Measurements from ENCODE around the gene KIF13A. TPM values are rescaled to one million over a fixed set of nuclear protein-coding genes. Genes with fewer than 3 reads are reported as not detected.
"Not testable (repeated sequence)": the region's sequence is repeated elsewhere in the genome, so short reads cannot be mapped to it uniquely, and the experiment has no call there.

KIF13A gene
- total RNA-seq, 2 donors from 2014 or later = 35.3 to 45.0 TPM

DNA sequence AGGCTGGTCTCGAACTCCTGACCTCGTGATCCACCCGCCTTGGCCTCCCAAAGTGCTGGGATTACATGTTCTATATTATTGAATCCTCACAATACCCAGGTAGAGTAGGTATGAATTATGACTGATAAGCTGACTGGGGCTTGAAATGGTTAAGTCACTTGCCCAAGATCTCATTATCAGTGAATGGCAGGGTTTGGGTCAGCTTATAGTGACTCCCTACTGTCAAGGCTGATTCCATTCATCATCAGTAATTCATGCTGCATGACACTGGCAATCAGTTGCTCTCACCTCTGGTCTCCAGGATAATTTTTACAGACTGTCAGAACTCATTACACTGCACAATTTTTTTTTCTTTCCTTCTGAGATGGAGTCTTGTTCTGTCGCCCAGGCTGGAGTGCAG is 127.6 kb downstream of the KIF13A start:
- no peak overlapping the region for H3K4me3 ChIP-seq (ENCODE audit: low read length)
- TF ChIP-seq, protein P1, sequence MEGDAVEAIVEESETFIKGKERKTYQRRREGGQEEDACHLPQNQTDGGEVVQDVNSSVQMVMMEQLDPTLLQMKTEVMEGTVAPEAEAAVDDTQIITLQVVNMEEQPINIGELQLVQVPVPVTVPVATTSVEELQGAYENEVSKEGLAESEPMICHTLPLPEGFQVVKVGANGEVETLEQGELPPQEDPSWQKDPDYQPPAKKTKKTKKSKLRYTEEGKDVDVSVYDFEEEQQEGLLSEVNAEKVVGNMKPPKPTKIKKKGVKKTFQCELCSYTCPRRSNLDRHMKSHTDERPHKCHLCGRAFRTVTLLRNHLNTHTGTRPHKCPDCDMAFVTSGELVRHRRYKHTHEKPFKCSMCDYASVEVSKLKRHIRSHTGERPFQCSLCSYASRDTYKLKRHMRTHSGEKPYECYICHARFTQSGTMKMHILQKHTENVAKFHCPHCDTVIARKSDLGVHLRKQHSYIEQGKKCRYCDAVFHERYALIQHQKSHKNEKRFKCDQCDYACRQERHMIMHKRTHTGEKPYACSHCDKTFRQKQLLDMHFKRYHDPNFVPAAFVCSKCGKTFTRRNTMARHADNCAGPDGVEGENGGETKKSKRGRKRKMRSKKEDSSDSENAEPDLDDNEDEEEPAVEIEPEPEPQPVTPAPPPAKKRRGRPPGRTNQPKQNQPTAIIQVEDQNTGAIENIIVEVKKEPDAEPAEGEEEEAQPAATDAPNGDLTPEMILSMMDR (conservative IDR thresholded peaks at IDR 0.05) = no peak
- Mint-ChIP-seq H3K4me1 (peaks cover 2% of the 10 kb centered on the region), H3K9me3 (no peaks in the 10 kb centered on the region), H3K36me3 (ENCODE audit: low read depth) (peaks cover 2% of the 10 kb centered on the region), H3K4me3 (no peak overlapping the region), H3K27ac (no peak overlapping the region), H3K27me3 (ENCODE audit: insufficient read depth) (no peaks in the 10 kb centered on the region)
- H3K9me3 ChIP-seq (ENCODE audit: control insufficient read depth, low read length) = no peaks in the 10 kb centered on the region
- no peaks in the 10 kb centered on the region for H3K4me1 ChIP-seq (ENCODE audit: control insufficient read depth, insufficient read depth, low read length)
- 96 to 100% methylated on average over 3 to 4 of the region's 4 CpGs for WGBS, 2 experiments (ENCODE audit: insufficient coverage in 1 of 2, insufficient read length in 1 of 2)
- no peak for DNase-seq
- no peaks in the 10 kb centered on the region for H3K27me3 ChIP-seq (ENCODE audit: control insufficient read depth, insufficient read depth, low read length, poor library complexity, severe bottlenecking)
- peaks cover 9% of the 10 kb centered on the region for H3K36me3 ChIP-seq (ENCODE audit: control insufficient read depth, insufficient read depth, low read length)
- H3K27ac ChIP-seq (ENCODE audit: low read depth, low read length) = no peak overlapping the region
- H3K9ac ChIP-seq (ENCODE audit: extremely low read depth, low read length, poor library complexity, severe bottlenecking) = no peak overlapping the region

DNA sequence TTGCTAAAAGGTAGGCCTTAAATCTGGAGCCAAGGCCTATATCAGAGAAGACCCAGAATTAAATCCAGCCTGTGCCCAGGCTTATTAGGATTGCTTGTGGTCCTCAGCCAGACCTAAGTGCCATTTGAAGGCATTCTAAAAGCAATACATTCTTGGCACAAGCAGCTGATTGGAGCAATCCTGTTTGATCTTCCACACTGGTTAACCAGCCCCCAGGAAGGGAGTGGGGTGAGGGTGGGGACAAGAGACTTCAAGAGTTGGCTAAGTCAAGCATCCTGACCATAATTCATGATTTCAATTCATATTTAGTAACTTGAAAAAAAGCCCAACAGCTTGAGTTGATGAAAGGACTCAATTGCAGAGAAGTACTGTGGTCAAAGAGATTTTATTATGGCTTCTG is 128.9 kb downstream of the KIF13A start:
- Histone ChIP-seq H3K27me3 (ENCODE audit: control insufficient read depth, insufficient read depth, low read length, poor library complexity, severe bottlenecking) (no peaks in the 10 kb centered on the region), H3K4me3 (ENCODE audit: low read length) (no peak overlapping the region), H3K9ac (ENCODE audit: extremely low read depth, low read length, poor library complexity, severe bottlenecking) (no peak overlapping the region), H3K27ac (ENCODE audit: low read depth, low read length) (no peak overlapping the region), H3K4me1 (ENCODE audit: control insufficient read depth, insufficient read depth, low read length) (no peaks in the 10 kb centered on the region), H3K9me3 (ENCODE audit: control insufficient read depth, low read length) (no peaks in the 10 kb centered on the region), H3K36me3 (ENCODE audit: control insufficient read depth, insufficient read depth, low read length) (peaks cover 11% of the 10 kb centered on the region)
- Mint-ChIP-seq H3K27ac (no peak overlapping the region), H3K36me3 (ENCODE audit: low read depth) (peaks cover 2% of the 10 kb centered on the region), H3K27me3 (ENCODE audit: insufficient read depth) (no peaks in the 10 kb centered on the region), H3K4me1 (peaks cover 2% of the 10 kb centered on the region), H3K9me3 (no peaks in the 10 kb centered on the region), H3K4me3 (no peak overlapping the region)
- DNase-seq = no peak
- TF ChIP-seq, protein P1 (conservative IDR thresholded peaks at IDR 0.05) = no peak

DNA sequence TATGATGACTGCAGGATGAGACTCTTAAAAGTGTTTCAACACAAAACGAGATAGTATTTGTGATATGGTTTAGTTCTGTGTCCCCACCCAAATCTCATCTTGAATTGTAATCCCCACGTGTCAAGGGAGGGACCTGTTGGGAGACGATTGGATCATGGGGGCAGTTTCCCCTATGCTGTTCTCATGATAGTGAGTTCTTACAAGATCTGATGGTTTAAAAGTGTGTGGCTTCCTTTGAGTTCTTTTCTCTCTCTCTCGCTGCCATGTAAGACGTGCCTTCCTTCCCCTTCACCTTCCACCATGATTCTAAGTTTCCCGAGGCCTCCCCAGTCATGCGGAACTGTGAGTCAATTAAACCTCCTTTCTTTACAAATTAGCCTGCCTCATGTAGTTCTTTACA is 130.2 kb downstream of the KIF13A start:
- H3K27ac Mint-ChIP-seq; H3K4me1 Mint-ChIP-seq; H3K9me3 Mint-ChIP-seq; H3K4me3 ChIP-seq (ENCODE audit: low read length); DNase-seq; H3K4me3 Mint-ChIP-seq; H3K27ac ChIP-seq (ENCODE audit: low read depth, low read length); H3K27me3 Mint-ChIP-seq (ENCODE audit: insufficient read depth); H3K9ac ChIP-seq (ENCODE audit: extremely low read depth, low read length, poor library complexity, severe bottlenecking); H3K36me3 Mint-ChIP-seq (ENCODE audit: low read depth); H3K27me3 ChIP-seq (ENCODE audit: control insufficient read depth, insufficient read depth, low read length, poor library complexity, severe bottlenecking); H3K4me1 ChIP-seq (ENCODE audit: control insufficient read depth, insufficient read depth, low read length); H3K9me3 ChIP-seq (ENCODE audit: control insufficient read depth, low read length): not testable (repeated sequence)
- WGBS, 2 experiments (ENCODE audit: insufficient coverage in 1 of 2, insufficient read length in 1 of 2) = 88 to 100% methylated on average over 4 to 7 of the region's 7 CpGs
- H3K36me3 ChIP-seq (ENCODE audit: control insufficient read depth, insufficient read depth, low read length) = peaks cover 11% of the 10 kb centered on the region

DNA sequence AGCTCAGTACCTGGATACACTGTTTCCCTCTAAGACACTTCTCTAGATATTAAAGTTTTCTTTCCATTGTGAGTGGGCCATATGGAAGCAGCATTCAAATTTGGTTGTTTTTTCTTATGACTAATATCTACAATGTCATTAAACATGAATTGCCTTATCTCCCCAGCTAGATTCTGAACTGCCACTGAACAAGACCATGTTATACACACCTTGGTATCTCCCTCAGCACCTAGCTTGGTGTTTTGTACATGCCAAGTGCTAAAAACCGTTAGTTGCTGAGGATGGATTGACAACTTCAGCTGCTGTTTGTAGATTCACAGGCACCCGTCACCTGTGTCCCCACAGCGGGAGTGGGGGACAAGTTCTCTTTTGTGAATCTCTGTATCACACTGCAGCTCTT is 131.1 kb downstream of the KIF13A start:
- Histone ChIP-seq H3K9ac (ENCODE audit: extremely low read depth, low read length, poor library complexity, severe bottlenecking) (no peak overlapping the region), H3K27ac (ENCODE audit: low read depth, low read length) (no peak overlapping the region), H3K9me3 (ENCODE audit: control insufficient read depth, low read length) (no peaks in the 10 kb centered on the region), H3K4me3 (ENCODE audit: low read length) (no peak overlapping the region), H3K36me3 (ENCODE audit: control insufficient read depth, insufficient read depth, low read length) (peaks cover 11% of the 10 kb centered on the region), H3K27me3 (ENCODE audit: control insufficient read depth, insufficient read depth, low read length, poor library complexity, severe bottlenecking) (no peaks in the 10 kb centered on the region), H3K4me1 (ENCODE audit: control insufficient read depth, insufficient read depth, low read length) (peaks cover 10% of the 10 kb centered on the region)
- no peak for DNase-seq
- Mint-ChIP-seq H3K4me1 (peaks cover 9% of the 10 kb centered on the region), H3K9me3 (no peaks in the 10 kb centered on the region), H3K4me3 (no peak overlapping the region), H3K36me3 (ENCODE audit: low read depth) (no peaks in the 10 kb centered on the region), H3K27ac (no peak overlapping the region), H3K27me3 (ENCODE audit: insufficient read depth) (no peaks in the 10 kb centered on the region)
- TF ChIP-seq, protein P1 (conservative IDR thresholded peaks at IDR 0.05) = no peak
- 86 to 94% methylated on average over 3 of the region's 3 CpGs for WGBS, 2 experiments (ENCODE audit: insufficient coverage in 1 of 2, insufficient read length in 1 of 2)

Measured in endodermal cell (in vitro differentiated cells).